GM19193 (cell line): ENCODE measurements around the gene GCNT1.
A peak's percentile ranks its signal among the peaks of the same experiment; 100 is the strongest.

ENCODE experiments used
- POLR2A ChIP-seq: IDR thresholded peaks from 4 replicates; pipeline ENCODE4 v1.6.1; 2011; ENCODE audit not compliant: insufficient read depth, insufficient read length; ENCODE audit errors: extremely low read depth

GCNT1 gene

DNA sequence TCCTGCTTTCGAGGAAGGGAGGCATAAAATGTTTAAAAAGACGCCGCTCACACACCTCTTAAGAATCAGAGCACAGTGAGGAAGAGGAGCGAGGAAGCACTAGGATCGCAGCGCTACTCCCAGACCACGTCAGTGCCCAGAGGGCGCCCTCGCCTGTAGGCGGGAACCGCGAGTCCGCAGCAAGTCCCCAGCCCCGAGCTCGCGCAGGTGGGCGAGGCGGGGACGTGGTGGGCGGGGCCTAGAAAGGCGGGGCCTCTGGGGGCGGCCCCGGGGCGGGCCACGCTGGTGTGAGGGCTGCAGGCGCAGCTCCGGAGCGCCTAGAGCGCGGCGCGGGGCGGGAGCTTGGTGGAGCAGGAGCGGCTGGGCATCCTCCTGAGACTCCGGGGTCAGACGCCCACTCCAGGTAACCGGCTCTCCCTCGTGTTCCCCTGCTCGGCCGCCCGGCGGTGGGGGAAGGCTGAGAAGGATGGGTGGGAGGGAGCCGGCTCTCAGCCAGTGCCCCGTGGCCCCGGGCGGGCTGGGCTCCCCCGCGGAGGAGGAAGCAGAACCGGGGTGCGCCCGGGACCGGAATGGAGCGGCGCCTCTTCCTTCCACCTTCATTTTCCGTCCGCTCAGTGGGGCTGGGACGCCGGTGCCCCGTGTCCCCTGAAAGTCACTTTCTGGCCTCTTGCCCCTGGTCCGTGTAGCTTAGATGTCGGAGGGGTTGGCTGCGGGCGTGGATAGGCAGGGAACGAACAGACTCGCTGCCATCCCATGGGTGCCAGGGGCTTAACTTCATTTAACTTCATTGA is at the start of gene GCNT1:
TSS of gene GCNT1 (plus strand) at position 280 of the 791 bp plus-strand sequence. CDS start 43,200 bp downstream, outside the sequence.
- peak; percentile 81 for TF ChIP-seq POLR2A

DNA sequence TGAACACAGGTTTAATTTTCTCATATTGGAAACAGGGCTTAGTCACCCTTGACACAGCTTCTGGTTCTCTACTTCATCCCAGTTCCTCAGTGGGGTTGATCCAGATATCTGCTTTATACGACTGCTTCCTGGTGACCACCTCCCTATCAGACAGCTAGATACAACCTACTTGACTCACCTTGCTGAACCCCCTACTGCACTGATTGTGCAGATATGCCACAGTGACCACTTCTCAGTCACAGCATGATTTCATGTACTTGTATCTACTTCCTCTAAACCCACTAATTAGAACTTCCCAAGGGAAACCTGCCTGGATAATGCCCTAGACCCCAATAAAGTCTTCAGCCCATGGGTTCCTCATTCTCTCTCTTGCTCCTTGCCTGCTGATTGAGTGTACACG is 46.3 kb upstream of the GCNT1 start:
- no peak for TF ChIP-seq POLR2A

DNA sequence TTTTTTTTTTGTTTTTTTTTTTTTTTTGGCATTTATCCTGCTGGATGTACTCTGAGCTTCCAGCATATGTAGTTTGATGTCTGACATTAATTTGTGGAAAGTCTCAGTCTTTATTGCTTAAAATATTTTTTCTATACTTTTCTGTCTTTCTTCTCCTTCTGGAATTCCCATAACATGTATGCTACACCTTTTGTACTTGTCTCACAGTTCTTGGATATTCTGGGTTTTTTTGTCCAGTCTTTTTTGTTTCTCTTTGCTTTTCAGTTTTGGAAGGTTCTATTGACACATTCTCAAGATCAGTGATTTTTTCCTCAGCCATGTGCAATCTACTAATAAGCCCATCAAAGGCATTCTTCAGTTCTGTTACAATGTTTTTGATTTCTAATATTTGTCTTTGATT is 45.3 kb upstream of the GCNT1 start:
- no peak for TF ChIP-seq POLR2A

DNA sequence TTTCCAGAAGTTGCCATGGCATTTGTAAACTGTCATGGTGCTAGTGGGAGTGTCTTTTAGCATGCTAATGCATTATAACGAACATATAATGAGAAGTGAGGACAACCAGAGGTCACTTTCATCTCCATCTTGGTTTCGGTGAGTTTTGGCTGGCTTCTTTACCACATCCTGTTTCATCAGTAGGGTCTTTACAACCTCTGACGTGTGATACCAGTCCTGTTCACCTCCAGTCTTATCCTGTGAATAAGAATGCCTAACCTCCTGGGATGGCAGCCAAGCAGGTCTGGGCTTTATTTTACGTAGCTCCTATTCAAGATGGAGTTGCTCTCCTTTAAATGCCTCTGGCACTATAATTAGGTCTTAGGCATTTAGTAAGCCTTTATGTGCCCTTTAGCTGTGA is 44.3 kb upstream of the GCNT1 start:
- no peak for TF ChIP-seq POLR2A

DNA sequence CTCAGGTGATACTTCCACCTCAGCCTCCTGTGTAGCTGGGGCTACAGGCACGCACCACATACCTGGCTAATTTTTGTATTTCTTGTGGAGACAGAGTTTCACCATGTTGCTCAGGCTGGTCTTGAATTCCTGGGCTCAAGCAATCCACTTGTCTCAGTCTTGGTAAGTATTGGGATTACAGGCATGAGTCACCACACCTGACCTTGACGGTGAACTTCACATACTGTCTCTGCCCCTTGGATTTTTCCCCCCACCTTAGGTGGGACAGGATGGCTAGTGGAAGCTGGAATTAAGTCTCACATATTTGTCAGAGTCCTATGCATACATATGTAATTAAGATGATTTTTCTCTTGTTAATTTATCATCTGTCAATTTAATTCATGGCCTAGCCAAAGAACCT is 43.8 kb upstream of the GCNT1 start:
- no peak for TF ChIP-seq POLR2A

DNA sequence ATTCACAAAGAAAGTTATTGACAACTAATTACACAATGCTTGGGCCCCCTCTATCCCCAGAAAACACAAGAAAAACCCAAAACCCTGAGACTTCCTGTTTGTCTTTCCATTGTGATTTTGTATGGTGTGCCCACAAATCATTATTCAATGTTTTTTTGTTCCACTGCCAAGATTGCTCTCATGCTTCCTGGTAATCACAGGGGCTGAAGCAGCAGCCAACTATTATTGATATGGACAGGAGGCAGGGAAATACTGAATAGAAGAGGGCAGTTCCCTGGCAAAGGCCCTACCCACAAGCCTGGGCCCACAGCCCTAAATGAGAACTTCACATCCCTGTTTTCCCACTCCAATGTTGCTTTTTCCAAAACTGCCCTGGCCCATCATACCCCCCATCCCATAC is 43.3 kb upstream of the GCNT1 start:
- no peak for TF ChIP-seq POLR2A

DNA sequence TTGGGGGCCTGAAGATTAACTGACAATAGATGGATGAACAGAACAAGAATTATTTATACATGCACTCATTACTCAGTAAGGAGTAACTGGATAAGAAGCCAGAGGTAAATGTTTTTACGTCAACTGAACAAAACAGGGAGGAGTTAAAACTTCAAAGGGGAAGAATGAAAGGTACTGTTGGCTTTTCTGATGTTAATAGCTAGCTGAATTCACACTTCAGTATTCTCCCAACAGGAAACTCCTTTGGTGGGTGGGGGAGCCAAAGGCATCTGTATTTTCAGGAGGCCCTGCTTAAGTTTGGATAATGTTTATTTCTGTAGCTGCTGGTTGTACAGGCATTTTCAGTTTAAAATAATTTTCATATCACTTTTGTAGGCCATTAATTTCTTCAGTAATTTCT is 41.6 kb upstream of the GCNT1 start:
- TF ChIP-seq POLR2A = no peak

DNA sequence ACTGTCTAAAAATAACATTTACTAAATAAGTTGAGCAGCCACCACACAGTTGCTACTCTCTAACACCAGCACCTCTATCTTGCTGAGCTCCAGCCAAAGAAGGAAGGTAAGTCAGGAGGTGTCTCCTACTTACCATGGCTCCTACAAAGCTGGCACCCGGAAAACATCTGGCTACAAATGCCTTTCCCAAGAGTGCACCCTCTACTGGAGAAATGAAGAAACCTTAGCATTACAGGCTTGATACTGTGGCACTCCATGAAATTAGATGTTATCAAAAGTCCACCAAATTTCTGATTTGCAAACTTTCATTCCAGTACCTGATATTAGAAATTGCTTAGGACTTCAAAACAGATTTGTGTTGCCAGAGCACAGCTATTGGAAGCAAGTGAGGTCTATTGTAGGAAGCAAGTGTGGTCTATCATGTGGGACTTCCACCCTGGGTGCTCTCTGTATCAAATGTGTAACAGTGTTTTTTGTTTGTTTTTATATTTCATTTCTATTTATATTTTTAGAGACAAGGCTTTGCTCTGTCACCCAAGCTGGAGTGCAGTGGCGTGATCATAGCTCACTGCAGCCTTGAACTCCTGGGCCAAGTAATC is 39.1 kb upstream of the GCNT1 start:
- no peak for TF ChIP-seq POLR2A

DNA sequence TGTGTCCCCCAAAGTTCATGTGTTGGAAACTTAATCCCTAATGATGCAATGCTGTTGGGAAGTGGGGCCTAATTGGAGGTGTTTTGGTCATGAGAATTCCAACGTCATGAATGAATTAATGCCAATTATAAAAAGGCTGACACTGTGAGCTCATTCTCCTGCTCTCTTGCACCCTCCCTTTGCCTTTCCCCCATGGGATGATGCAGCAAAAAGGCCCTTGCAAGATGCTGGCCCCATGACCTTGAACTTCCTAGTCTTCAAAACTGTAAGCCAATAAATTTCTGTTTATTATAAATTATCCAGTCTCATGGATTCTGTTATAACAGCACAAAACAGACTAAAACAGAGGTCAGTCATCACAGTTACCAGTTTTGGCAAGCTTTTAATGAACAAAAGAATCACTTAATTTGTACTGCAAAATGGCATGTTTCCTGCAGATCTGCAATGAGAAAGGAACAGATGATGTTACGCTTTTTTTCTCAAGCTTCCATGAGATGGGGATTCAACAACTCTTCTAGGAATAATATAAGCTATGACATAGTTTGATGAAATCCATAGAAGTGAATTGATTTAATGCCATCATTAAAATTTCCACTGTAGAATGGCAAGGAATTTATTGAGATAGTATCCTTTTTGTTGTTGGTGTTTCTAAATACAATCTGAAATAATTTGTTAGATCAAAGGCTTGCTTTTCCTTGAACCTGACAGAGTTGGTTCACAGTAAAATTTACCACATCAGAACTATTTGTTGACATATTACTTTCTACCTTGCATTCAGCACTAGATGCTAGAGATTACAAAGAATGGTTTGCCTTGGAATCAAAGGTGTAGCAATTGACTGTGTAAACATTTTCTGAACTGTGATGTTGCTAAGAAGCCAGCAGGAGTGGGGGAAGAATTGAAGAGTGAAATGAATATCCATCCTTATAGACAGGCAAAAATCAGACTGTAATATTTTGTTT is 35.5 kb upstream of the GCNT1 start:
- TF ChIP-seq POLR2A = no peak

DNA sequence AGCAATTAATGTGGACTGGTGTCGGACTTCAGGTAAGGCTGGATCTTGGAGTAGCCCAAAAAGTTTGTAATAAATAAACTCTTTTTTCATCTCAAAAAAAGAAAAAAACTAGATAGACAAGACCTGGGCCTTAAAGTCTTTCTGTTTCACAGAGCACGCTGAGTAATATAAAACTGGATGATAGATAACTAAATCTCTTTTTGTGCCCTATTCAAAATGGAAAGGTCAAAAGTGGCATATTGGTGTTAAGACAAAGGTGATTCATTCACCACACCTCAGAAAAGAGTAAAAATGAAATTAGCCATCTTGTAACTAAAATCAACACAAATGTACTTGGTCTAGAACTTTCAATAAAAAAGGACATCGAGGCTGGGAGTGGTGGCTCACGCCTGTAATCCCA is 34.5 kb upstream of the GCNT1 start:
- TF ChIP-seq POLR2A = no peak

DNA sequence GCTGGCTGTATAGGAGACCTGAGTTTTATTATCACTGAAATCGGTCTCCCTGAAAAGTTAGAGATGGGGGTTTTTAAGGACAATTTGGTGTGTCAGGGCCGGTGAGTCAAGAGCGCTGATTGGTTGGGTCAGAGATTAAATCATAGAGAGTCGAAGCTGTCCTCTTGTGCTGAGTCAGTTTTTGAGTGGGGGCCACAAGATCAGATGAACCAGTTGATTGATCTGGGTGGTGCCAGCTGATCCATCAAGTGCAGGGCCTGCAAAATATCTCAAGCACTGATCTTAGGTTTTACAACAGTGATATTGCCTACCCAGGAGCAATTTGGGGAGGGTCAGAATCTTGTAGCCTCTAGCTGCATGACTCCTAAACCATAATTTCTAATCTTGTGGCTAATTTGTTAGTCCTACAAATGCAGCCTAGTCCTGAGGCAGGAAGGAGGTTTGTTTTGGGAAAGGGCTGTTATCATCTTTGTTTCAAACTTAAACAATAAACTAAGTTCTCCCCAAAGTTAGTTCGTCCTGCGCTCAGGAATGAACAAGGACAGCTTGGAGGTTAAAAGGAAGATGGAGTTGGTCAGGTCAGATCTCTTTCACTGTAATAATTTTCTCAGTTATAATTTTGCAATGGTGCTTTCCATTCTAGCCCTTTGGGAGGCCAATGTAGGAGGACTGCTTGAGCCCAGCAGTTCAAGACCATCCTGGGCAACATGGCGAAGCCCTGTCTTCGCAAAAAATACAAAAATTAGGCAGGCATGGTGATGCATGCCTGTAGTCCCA is 33.1 kb upstream of the GCNT1 start:
- no peak for TF ChIP-seq POLR2A

DNA sequence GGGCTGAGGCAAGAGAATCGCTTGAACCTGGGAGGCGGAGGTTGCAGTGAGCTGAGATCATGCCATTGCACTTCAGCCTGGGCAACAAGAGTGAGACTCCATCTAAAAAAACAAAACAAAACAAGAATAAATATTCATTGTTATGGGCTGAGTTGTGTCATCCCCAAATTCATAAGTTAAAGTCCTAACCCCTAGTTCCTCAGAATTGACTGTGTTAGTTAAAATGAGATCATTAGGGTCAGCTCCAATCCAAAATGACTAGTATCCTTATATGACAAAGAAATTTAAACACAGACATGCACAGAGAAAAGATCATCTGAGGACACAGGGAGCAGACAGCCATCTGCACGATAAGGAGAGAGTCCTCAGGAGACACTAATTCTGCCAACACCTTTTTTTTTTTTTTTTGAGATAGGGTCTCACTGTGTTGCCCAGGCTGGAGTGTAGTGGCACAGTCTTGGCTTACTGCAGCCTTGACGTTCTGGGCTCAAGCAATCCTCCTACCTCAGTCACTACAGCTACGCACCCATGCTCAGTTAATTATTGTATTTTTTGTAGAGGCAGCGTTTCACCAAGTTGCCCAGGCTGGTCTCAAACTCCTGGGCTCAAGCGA is 32.1 kb upstream of the GCNT1 start:
- no peak for TF ChIP-seq POLR2A

DNA sequence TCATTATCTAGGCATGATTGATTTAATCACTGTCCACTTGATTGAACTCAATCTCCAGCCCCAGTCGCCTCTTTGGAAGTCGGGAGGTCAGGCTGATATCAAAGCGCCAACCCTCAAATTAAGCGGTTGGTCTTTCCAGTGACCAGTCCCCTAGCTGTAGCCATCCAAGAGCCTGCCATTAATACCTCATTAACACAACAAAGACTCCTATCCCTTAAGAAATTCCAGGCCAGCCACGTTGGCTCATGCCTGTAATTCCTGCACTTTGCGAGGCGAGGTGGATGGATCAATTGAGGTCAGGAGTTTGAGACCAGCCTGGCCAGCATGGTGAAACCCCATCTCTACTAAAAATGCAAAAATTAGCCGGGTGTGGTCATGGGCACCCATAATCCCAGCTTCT is 27.4 kb upstream of the GCNT1 start:
- no peak for TF ChIP-seq POLR2A

DNA sequence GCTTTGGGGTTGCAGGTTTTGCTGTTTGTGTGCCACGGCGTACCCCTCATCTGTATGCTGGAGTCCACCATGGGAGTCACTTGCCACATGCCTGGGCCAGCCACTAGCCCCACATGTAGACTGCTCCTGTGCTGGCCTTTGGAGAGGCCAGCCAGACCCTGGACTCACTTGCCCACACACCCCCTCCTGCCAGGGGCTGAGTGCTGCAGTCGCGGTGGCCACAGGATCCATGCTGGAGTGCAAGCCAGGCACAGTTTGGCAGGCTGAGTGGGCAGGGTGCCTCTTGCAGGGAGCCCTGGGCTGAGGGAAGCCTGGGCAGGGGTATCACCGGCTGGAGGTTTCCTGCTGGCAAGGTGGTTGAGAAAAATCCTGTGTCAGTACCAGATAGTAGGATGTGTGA is 25.6 kb upstream of the GCNT1 start:
- TF ChIP-seq POLR2A = no peak

DNA sequence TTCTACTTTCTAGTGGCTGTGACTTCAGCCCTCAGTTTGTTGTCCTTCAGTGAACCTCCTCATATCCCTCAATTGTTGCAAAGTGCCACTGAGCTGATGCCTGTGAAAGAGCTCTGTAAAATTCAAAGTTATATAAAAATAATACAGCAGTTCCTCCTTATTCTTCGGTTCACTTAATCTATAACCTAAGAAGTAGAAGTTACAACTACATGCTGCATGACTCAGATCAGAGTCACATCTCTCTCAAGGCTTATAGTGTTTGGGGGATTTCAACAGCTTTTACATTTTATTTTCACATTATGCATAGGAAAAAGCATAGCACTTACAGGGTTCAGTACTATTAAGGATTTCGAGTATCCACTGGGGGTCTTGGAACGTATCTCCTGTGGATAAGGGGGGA is 25.1 kb upstream of the GCNT1 start:
- TF ChIP-seq POLR2A = no peak
